Skeletal muscle tissue (tissue), 1 donor: ENCODE measurements around the gene NPM3. TPM values are rescaled to one million over a fixed set of nuclear protein-coding genes. Genes with fewer than 3 reads are reported as not detected.

Source experiments
- total RNA-seq: library from RNA; depleted of rRNA; stranded (reverse); fragments of >200 nt; gene quantifications from one replicate; pipeline ENCODE4 v1.2.3, GENCODE V29; 2014

NPM3 gene
- total RNA-seq, 1 donor from 2014 or later = 62.6 TPM

Other genes with a start within 250 kb of the NPM3 start
- gene POLL, start 195.2 kb downstream of the NPM3 start, total RNA-seq = 13.6 TPM
- 20.4 TPM for gene DPCD, start 195.1 kb downstream of the NPM3 start, total RNA-seq
- gene FBXW4, start 88.3 kb downstream of the NPM3 start, total RNA-seq = 108 TPM
- 0.52 TPM for gene FGF8, start 7.3 kb downstream of the NPM3 start, total RNA-seq
- 148 TPM for gene OGA, start 35.0 kb upstream of the NPM3 start, total RNA-seq
- 2.1 TPM for gene KCNIP2, start 60.4 kb upstream of the NPM3 start, total RNA-seq